Keratinocyte (primary cell): ENCODE results near the gene SERPINB5.

Experiments used
- EZH2 ChIP-seq: IDR thresholded peaks from one replicate; pipeline ENCODE4 v1.6.1; 2012; ENCODE audit warnings: inconsistent platforms, mild to moderate bottlenecking, low read length, moderate library complexity
- TF ChIP-seq, protein P1 (sequence below), 3 experiments: IDR thresholded peaks in 1 of 3; conservative IDR thresholded peaks in 1 of 3; optimal IDR thresholded peaks in 1 of 3; 2 replicates in 2 of 3; 3 replicates in 1 of 3; pipeline versions ENCODE3 to v1.5.1; 2011; ENCODE audit warnings: low read length in 3 of 3, mild to moderate bottlenecking in 3 of 3, moderate library complexity in 2 of 3, control low read depth in 1 of 3, inconsistent platforms in 1 of 3; ENCODE audit not compliant: insufficient read depth in 2 of 3; ENCODE audit errors: extremely low read depth in 1 of 3

GRCh38 chr18:63523660-63524059, 46.9 kb downstream of the SERPINB5 start:
- TF ChIP-seq, protein P1, sequence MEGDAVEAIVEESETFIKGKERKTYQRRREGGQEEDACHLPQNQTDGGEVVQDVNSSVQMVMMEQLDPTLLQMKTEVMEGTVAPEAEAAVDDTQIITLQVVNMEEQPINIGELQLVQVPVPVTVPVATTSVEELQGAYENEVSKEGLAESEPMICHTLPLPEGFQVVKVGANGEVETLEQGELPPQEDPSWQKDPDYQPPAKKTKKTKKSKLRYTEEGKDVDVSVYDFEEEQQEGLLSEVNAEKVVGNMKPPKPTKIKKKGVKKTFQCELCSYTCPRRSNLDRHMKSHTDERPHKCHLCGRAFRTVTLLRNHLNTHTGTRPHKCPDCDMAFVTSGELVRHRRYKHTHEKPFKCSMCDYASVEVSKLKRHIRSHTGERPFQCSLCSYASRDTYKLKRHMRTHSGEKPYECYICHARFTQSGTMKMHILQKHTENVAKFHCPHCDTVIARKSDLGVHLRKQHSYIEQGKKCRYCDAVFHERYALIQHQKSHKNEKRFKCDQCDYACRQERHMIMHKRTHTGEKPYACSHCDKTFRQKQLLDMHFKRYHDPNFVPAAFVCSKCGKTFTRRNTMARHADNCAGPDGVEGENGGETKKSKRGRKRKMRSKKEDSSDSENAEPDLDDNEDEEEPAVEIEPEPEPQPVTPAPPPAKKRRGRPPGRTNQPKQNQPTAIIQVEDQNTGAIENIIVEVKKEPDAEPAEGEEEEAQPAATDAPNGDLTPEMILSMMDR (optimal IDR thresholded peaks at IDR 0.05 in 1 of 3, IDR thresholded peaks at IDR 0.05 in 1 of 3, conservative IDR thresholded peaks at IDR 0.05 in 1 of 3; ENCODE audit: extremely low read depth in 1 of 3, insufficient read depth in 2 of 3, low read length in 3 of 3) = peak in 1 of 3 experiments; percentile 35
- TF ChIP-seq EZH2 = no peak
